ES-I3 (cell line): ENCODE data around the gene PBXIP1.

ENCODE experiments used
- H3K36me3 ChIP-seq: 2 replicates; pipeline ENCODE4 v1.6.1; 2013; ENCODE audit warnings: mild to moderate bottlenecking, low read length, control low read depth, moderate library complexity; ENCODE audit not compliant: insufficient read depth
- H3K4me1 ChIP-seq: 2 replicates; pipeline ENCODE4 v1.6.1; 2013; ENCODE audit warnings: mild to moderate bottlenecking, control low read depth, low read length; ENCODE audit not compliant: insufficient read depth
- H3K9ac ChIP-seq: 2 replicates; pipeline ENCODE4 v1.6.1; 2013; ENCODE audit warnings: low read depth, mild to moderate bottlenecking, low read length, moderate library complexity
- H3K9me3 ChIP-seq: 2 replicates; pipeline ENCODE4 v1.6.1; 2013; ENCODE audit warnings: mild to moderate bottlenecking, low read length, moderate library complexity; ENCODE audit not compliant: control insufficient read depth, insufficient read depth

Gene PBXIP1

GRCh38 chr1:154902938-154903566 is 52.8 kb downstream of the PBXIP1 start:
- H3K36me3 ChIP-seq = no peaks in the 10 kb centered on the region

GRCh38 chr1:154901591-154901990 is 54.3 kb downstream of the PBXIP1 start:
- H3K36me3 ChIP-seq = no peaks in the 10 kb centered on the region
- H3K9ac ChIP-seq = no peak overlapping the region
- no peaks in the 10 kb centered on the region for H3K9me3 ChIP-seq
- H3K4me1 ChIP-seq = no peaks in the 10 kb centered on the region

More at GRCh38 chr1:154902938-154903566, 52.8 kb downstream of the PBXIP1 start:
- Histone ChIP-seq H3K9me3 (no peaks in the 10 kb centered on the region), H3K9ac (no peak overlapping the region), H3K4me1 (no peaks in the 10 kb centered on the region)

- no peaks in the 10 kb centered on the region for H3K4me1 ChIP-seq
- H3K9ac ChIP-seq = no peak overlapping the region
- H3K36me3 ChIP-seq = no peaks in the 10 kb centered on the region
- no peaks in the 10 kb centered on the region for H3K9me3 ChIP-seq
These were observed 56.9 kb downstream of the PBXIP1 start for GRCh38 chr1:154899041-154899440.

- Histone ChIP-seq H3K9me3 (no peaks in the 10 kb centered on the region), H3K9ac (no peak overlapping the region), H3K4me1 (no peaks in the 10 kb centered on the region), H3K36me3 (no peaks in the 10 kb centered on the region)
These were observed 59.1 kb downstream of the PBXIP1 start for GRCh38 chr1:154896771-154897286.

- no peaks in the 10 kb centered on the region for H3K9me3 ChIP-seq
- H3K36me3 ChIP-seq = no peaks in the 10 kb centered on the region
- no peak overlapping the region for H3K9ac ChIP-seq
- H3K4me1 ChIP-seq = no peaks in the 10 kb centered on the region
These were observed 60.1 kb downstream of the PBXIP1 start for GRCh38 chr1:154895798-154896197.
